Activated CD4-positive, alpha-beta T cell treated with anti-CD3 and anti-CD28 coated beads, Interleukin-2, amount 10 ng/mL, durations not matched to agents 24 days and 14 days (primary cell): ENCODE results near the gene CDKAL1. TPM values are rescaled to one million over a fixed set of nuclear protein-coding genes. Genes with fewer than 3 reads are reported as not detected.

Experiments used
- DNase-seq: peaks from one replicate; pipeline ENCODE4 v3.0.0; 2022
- H3K27ac Mint-ChIP-seq: one replicate; pipeline ENCODE4 v1.8.0; 2022; ENCODE audit warnings: mild to moderate bottlenecking, mixed read lengths
- H3K27me3 Mint-ChIP-seq: one replicate; pipeline ENCODE4 v1.8.0; 2022; ENCODE audit warnings: mixed read lengths
- H3K36me3 Mint-ChIP-seq: one replicate; pipeline ENCODE4 v1.8.0; 2022; ENCODE audit warnings: low read depth, mild to moderate bottlenecking, mixed read lengths
- H3K4me1 Mint-ChIP-seq: one replicate; pipeline ENCODE4 v1.8.0; 2021; ENCODE audit warnings: mixed read lengths
- H3K4me3 Mint-ChIP-seq: one replicate; pipeline ENCODE4 v1.8.0; 2022; ENCODE audit warnings: mild to moderate bottlenecking, moderate library complexity, mixed read lengths
- H3K9me3 Mint-ChIP-seq: one replicate; pipeline ENCODE4 v1.8.0; 2021; ENCODE audit warnings: mixed read lengths
- intact Hi-C: fragments of 100-400 bp; cut with micrococcal nuclease; formaldehyde crosslinking; loops from one replicate; pipeline ENCODE4 v1.15.1; 2023
- total RNA-seq: library from RNA; stranded (reverse); gene quantifications from 2 replicates; pipeline ENCODE4 v1.2.3, GENCODE V29; 2022

The CDKAL1 gene
- total RNA-seq, 1 donor from 2014 or later = 29.1 TPM

DNA sequence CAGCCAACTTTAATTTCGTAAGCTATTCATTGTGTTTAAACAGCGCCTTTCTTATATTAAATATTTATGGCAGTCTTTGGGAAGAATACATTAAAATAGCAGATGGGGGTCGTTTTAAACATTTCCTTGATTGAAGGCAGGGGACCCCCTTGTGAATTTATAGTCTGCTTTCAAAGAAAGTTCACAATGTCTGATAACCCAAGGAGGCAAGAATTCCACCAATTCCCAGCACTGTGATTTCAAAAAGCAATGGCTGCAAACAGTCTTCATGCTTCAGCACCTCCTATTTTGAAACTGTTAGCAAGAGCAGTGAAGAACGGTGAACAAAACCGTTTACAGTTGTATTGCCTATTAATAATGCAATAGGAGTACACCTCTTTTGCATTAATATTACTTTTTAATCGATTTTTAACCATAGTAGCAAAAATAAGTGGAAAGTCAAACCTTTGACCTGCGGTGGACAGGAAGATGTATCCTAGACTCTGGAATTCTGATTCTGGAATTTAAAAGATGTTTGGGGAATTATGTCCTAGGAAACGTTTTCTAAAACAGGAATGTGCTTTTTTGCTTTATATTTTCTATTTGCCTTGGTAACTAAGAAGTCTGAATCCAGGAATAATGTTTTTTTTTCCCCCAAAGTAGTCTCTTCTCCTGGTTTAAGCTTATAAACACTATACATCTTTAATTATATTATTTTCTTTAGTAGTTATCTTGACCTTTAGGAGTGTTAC is 393.0 kb downstream of the CDKAL1 start:
- Mint-ChIP-seq H3K9me3 (peaks cover 6% of the 10 kb centered on the region), H3K4me1 (peaks cover 2% of the 10 kb centered on the region), H3K27ac (no peak overlapping the region), H3K36me3 (no peaks in the 10 kb centered on the region), H3K27me3 (no peaks in the 10 kb centered on the region), H3K4me3 (no peak overlapping the region)
- intact Hi-C loops = loop anchor here (10.0 kb wide), 1 partner anchor 222 kb away; no protein-coding TSS in a partner anchor
- DNase-seq = no peak

DNA sequence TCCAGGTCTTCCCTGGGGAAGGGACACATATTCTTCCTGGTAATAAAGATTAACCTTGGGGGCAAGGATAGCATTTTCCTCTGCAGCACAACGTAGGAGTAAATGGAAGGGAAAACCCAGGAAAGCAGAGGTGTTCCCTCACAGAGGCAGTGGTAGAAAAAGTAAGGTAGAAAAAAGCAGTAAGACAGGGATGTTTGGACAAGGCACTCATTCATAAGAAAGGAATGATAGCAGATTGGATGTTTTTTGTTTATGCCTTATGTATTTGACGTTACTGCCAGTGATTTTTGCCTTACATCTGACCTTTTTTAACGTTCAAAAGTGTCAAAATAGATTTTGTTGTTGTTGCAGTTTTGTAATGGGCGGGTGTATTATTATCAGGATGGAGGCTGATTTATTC is 395.0 kb downstream of the CDKAL1 start:
- H3K27ac Mint-ChIP-seq = no peak overlapping the region
- H3K9me3 Mint-ChIP-seq = no peaks in the 10 kb centered on the region
- intact Hi-C loops = loop anchor here (10.0 kb wide), 1 partner anchor 224 kb away; no protein-coding TSS in a partner anchor

DNA sequence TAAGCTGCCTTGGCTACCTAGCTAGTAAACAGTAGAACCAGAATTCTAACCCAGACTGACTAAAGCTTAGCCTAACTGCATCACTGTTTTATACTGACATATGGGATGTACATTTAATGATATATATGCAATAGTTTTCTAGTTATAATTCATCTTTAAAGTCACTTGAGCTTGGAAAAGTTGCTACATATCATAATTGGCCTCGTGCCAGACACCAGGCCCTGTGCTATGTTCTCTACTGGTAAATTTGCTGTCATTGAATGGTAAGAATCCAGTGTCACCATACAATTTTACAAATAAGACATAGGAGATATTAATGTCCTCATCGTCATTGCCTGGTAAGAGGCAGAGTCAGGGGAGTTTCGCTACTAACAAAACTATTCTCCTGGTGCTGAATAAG is 396.8 kb downstream of the CDKAL1 start:
- H3K36me3 Mint-ChIP-seq = no peaks in the 10 kb centered on the region
- H3K27ac Mint-ChIP-seq = no peak overlapping the region
- H3K4me1 Mint-ChIP-seq = no peaks in the 10 kb centered on the region
- intact Hi-C loops = no loop called here
- H3K27me3 Mint-ChIP-seq = no peaks in the 10 kb centered on the region
- H3K4me3 Mint-ChIP-seq = no peak overlapping the region
- no peak for DNase-seq
- no peaks in the 10 kb centered on the region for H3K9me3 Mint-ChIP-seq

More for the DNA sequence above, 395.0 kb downstream of the CDKAL1 start:
- Mint-ChIP-seq H3K4me3 (no peak overlapping the region), H3K4me1 (no peaks in the 10 kb centered on the region), H3K27me3 (no peaks in the 10 kb centered on the region), H3K36me3 (no peaks in the 10 kb centered on the region)
- DNase-seq = no peak

DNA sequence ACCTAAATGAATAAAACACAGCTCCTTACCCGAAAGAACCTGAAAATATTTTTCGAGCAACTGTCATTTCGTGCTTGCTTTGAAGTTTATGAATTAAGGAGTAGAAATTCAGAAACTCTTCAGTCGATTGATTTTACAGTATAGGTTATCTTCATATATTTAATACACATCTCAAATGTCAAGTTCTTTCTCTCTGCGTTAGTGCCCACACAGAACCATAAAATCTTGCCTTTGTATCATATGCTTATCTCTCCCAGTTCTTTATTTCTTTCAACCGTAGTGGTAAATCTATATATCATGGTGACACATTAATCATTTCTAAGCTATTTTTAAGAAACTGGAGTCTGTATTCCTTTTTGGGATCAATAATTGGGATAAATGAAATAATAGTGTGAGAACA is 397.5 kb downstream of the CDKAL1 start:
- no peaks in the 10 kb centered on the region for H3K4me1 Mint-ChIP-seq
- H3K27me3 Mint-ChIP-seq = no peaks in the 10 kb centered on the region

DNA sequence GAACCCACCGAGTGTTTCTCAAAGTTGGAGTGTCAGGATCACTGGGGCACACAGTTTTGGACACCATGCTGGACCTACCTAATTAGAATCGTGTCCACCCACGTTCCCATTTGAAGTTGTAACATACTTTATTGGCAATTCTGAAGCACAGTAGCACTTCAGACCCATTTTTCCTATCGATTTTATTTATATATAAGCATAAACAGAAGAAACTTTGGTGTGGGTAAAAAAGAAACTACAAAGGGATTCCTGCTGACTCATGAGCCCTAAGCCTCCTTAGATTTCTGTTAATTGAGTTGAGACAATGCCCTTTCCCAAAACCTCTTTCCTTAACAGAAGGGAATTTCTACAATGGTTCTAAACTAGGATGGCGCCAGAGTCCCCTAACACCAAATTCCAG is 398.0 kb downstream of the CDKAL1 start:
- Mint-ChIP-seq H3K4me1 (no peaks in the 10 kb centered on the region), H3K4me3 (no peak overlapping the region), H3K27ac (no peak overlapping the region), H3K27me3 (no peaks in the 10 kb centered on the region), H3K9me3 (no peaks in the 10 kb centered on the region), H3K36me3 (peaks cover under 1% of the 10 kb centered on the region)
- intact Hi-C loops = no loop called here
- DNase-seq = no peak

More for the DNA sequence above, 397.5 kb downstream of the CDKAL1 start:
- no peak for DNase-seq
- intact Hi-C loops = no loop called here
- H3K9me3 Mint-ChIP-seq = no peaks in the 10 kb centered on the region
- H3K4me3 Mint-ChIP-seq = no peak overlapping the region
- no peak overlapping the region for H3K27ac Mint-ChIP-seq
- H3K36me3 Mint-ChIP-seq = no peaks in the 10 kb centered on the region

DNA sequence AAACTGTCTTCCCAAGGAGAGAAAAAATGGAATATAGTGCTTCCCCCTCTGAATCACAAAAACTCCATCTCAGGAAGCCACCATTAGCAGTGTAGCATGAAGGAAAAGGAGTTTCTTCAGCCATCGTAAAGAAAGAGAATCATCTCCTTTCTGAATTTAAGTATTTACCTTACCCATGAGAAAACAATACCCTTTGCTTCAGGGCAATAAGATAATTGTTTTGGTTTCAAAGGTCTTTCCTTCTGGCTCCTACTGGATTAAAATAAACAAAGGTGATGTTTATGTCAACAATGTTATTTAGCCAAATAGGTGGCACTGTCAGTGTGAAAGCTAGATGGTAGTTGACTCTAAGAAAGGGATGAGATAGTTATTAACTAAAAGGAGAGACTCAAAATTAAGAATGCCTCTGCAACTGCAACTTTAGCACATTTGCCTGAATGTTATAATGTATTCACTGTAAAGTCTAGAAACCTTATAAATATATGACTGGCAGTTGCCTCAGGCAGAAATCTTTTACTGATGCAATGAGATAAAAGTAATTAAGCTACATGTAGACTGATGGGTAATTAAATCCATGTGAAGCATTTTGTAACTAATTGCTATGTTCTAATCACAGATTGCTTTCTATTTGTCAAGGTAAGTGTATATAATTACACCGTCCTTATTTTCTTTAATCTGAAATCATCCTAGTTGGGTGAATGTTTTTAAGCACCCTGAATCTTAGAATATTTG is 399.0 kb downstream of the CDKAL1 start:
- Mint-ChIP-seq H3K27ac (no peak overlapping the region), H3K27me3 (no peaks in the 10 kb centered on the region), H3K4me1 (no peaks in the 10 kb centered on the region), H3K36me3 (peaks cover 2% of the 10 kb centered on the region), H3K4me3 (no peak overlapping the region), H3K9me3 (no peaks in the 10 kb centered on the region)
- DNase-seq = no peak
- intact Hi-C loops = no loop called here

DNA sequence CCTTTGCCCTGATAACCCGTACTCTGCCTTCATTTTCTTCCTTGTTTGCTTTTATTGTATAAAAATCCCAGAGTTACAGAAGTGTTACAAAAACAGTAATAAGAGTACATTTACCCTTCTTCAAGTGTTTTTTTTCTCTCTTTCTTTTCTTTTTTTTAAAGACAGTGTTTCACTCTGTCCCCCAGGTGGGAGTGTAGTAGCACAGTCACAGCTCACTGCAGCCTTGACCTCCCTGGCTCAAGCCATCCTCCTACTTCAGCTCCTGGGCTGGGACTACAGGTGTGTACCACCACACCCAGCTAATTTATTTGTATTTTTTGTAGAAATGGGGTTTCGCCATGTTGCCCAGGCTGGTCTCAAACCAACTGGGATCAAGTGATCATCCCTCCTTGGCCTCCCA is 402.7 kb downstream of the CDKAL1 start:
- Mint-ChIP-seq H3K36me3 (peaks cover 5% of the 10 kb centered on the region), H3K4me3 (no peak overlapping the region), H3K27me3 (no peaks in the 10 kb centered on the region), H3K9me3 (peaks cover 7% of the 10 kb centered on the region), H3K27ac (no peak overlapping the region), H3K4me1 (no peaks in the 10 kb centered on the region)
- no peak for DNase-seq
- intact Hi-C loops = no loop called here

DNA sequence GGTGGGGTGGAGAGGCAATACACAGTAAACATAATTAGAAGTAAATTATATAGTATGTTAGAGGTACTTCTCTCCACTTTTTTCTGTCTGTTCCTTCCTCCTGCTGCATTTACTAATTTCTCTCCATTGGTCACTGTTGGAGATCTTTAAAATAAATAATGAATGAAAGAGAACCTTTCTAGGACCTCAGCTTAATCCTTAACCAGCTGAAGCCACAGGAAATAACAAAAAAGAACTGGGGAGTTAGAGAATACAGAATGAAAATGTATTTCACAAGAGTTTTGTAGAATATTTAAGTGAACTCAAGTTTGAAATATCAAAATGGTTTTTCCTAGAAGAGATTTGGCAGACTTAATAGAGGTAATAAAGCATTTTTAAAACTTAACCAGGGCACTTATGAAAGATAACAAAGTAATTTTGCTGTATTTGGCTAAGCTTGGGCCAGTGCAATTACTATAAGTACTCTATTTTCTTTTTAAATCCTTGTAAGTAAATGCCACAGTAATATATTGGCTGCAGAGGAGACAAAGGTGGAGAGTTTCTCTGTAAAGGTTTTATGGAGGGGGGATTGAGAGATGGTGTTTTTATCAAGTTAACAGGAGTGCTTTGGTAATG is 405.0 kb downstream of the CDKAL1 start:
- intact Hi-C loops = no loop called here
- H3K9me3 Mint-ChIP-seq = peaks cover 15% of the 10 kb centered on the region
- H3K27me3 Mint-ChIP-seq = no peaks in the 10 kb centered on the region
- H3K36me3 Mint-ChIP-seq = peaks cover 10% of the 10 kb centered on the region
- H3K4me1 Mint-ChIP-seq = no peaks in the 10 kb centered on the region
- no peak overlapping the region for H3K4me3 Mint-ChIP-seq
- no peak overlapping the region for H3K27ac Mint-ChIP-seq
- no peak for DNase-seq

DNA sequence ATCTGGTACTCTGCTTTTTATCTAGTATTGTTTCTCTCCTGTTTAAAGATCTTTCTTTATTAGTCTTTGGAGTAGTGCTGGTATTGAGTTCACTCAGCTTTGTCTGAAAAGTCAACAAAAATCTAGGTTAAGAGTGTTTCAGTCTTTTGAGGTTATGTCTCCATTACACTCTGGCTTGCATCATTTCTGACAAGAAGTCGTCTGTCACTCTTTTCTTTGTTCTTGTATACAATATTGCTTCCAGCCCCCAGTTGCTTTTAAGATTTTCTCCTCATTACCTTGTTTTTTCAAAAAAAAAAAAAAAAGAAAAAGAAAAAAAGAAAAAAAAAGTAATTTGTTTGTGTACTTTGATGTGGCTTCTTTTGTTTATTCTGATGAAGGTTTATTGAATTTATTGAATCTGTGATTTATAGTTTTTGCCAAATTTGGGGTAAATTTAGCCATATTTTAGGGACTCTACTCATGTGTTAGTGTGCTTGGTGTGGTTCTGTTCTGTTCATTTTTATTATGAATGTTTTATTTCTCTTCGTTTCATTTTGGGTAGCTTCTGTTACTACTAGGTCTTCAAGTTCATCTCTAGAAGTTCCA is 408.9 kb downstream of the CDKAL1 start:
- intact Hi-C loops = no loop called here
- DNase-seq = no peak
- no peaks in the 10 kb centered on the region for H3K27me3 Mint-ChIP-seq
- peaks cover 4% of the 10 kb centered on the region for H3K4me1 Mint-ChIP-seq
- H3K27ac Mint-ChIP-seq = no peak overlapping the region
- peaks cover 15% of the 10 kb centered on the region for H3K9me3 Mint-ChIP-seq
- H3K4me3 Mint-ChIP-seq = no peak overlapping the region
- H3K36me3 Mint-ChIP-seq = peaks cover 8% of the 10 kb centered on the region

DNA sequence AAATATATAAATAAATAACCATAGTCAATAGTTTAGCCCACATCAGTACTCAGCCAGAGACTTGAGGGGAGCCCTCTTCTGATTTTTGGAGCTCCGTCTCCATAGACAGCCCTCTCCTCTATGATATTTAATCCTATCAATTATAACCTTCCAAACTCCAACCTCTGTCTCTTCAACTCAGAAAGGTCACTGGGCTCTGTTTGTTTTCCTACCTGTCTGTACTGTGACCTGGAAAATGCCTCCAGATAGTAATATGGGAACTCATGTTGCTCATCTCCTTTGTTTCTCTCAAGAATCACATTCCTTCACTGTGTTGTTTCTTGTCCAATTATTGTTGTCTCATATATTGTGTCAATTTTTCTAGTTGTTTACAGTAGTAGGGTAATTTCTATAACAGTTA is 409.7 kb downstream of the CDKAL1 start:
- Mint-ChIP-seq H3K4me3 (no peak overlapping the region), H3K9me3 (peaks cover 15% of the 10 kb centered on the region), H3K36me3 (peaks cover 8% of the 10 kb centered on the region), H3K27ac (no peak overlapping the region), H3K27me3 (no peaks in the 10 kb centered on the region), H3K4me1 (peaks cover 4% of the 10 kb centered on the region)
- intact Hi-C loops = no loop called here
- no peak for DNase-seq

DNA sequence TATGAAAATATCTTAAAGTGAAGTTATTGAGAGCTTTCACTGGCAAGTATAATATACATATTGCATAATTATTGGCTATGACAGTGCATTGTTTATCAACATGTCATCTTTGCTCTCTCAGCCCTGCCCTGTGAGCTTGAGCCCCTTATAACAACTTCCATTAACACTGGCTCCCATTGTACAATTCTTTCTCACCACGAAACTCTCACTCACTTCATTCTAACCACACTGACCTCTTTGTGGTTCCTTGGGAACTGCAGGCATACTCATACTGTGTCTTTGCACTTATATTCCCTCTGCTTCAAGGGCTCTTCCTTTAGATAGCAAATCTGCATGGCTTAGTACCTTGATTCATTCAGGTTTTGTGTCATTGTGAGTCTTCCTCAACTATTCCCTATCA is 411.8 kb downstream of the CDKAL1 start:
- intact Hi-C loops = no loop called here
- Mint-ChIP-seq H3K4me1 (peaks cover 4% of the 10 kb centered on the region), H3K36me3 (peaks cover 8% of the 10 kb centered on the region), H3K27me3 (no peaks in the 10 kb centered on the region), H3K9me3 (peaks cover 14% of the 10 kb centered on the region), H3K27ac (no peak overlapping the region), H3K4me3 (no peak overlapping the region)
- DNase-seq = no peak

DNA sequence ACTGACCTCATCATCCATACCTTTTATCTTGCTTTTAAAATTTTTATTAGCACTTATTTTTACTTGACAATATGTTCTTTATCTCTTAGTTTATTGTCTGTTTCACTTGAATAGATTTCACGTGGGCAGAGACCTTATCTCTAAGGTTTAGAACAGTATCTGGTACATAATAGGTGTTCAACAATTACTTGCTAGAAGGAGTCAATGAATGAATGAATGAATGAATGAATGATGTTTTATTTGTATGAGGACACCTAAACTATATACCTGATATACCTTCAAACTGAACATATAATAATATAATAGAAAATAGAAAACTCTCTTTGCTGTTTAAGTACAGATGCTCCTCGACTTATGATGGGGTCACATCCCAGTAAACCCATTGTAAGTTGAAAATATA is 412.6 kb downstream of the CDKAL1 start:
- intact Hi-C loops = no loop called here
- Mint-ChIP-seq H3K9me3 (peaks cover 7% of the 10 kb centered on the region), H3K4me3 (no peak overlapping the region), H3K27ac (no peak overlapping the region), H3K4me1 (peaks cover 4% of the 10 kb centered on the region), H3K36me3 (peaks cover 5% of the 10 kb centered on the region), H3K27me3 (no peaks in the 10 kb centered on the region)
- no peak for DNase-seq

DNA sequence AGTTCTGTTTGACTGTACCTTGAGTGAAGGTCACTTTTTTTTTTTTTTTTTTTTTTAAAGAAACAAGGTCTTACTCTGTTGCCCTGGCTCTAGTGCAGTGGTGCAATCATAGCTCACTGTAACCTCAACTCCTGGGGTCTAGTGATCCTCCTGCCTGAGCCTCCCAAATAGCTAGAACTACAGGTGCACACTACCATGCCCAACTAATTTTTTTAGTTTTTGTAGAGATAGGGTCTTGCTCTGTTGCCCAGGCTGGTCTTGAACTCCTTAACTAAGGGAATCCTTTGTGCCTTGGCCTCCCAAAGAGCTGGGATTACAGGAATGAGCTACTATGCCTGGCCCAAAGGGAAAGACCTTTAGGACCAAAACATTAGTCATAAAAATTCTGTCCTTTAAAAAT is 413.7 kb downstream of the CDKAL1 start:
- no peak for DNase-seq
- intact Hi-C loops = no loop called here
- Mint-ChIP-seq H3K9me3 (peaks cover 5% of the 10 kb centered on the region), H3K27me3 (no peaks in the 10 kb centered on the region), H3K4me1 (peaks cover 4% of the 10 kb centered on the region), H3K36me3 (peaks cover 4% of the 10 kb centered on the region), H3K27ac (no peak overlapping the region), H3K4me3 (no peak overlapping the region)

DNA sequence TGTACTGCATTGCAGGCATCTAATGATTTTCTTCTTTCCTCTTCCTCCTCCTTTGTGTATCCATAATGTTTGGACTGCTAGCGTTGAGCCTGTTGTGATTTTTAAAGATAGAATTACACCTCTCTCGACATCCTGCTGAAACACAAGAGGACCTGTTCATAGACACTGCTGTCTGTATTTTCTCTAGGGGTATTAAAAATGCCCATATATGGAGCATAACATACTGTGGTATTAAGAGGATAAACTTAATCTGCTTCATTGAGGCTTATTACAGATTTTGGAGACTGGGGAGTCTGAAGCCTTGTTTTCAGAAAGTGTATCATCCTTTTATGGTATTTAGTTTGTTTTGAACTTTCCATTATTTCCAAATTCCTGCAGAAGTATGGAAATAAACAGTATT is 414.3 kb downstream of the CDKAL1 start:
- peaks cover 4% of the 10 kb centered on the region for H3K4me1 Mint-ChIP-seq
- no peak overlapping the region for H3K4me3 Mint-ChIP-seq
- no peak for DNase-seq
- no peaks in the 10 kb centered on the region for H3K27me3 Mint-ChIP-seq
- peaks cover under 1% of the 10 kb centered on the region for H3K36me3 Mint-ChIP-seq
- H3K9me3 Mint-ChIP-seq = peaks cover 4% of the 10 kb centered on the region
- H3K27ac Mint-ChIP-seq = no peak overlapping the region
- intact Hi-C loops = no loop called here
